SH-SY5Y (cell line): ENCODE measurements around the gene SKOR1.

Source experiments
- GATA2 ChIP-seq: IDR thresholded peaks from 2 replicates; pipeline ENCODE4 v1.6.1; 2011; ENCODE audit warnings: mild to moderate bottlenecking, low read depth, low read length
- GATA3 ChIP-seq: IDR thresholded peaks from 2 replicates; pipeline ENCODE4 v1.6.1; 2011; ENCODE audit warnings: low read depth, mild to moderate bottlenecking, low read length, moderate library complexity

GRCh38 chr15:67845974-67846373 lies 20.7 kb downstream of the SKOR1 start:
- TF ChIP-seq GATA2: no peak
- no peak for TF ChIP-seq GATA3
